Anterior cingulate cortex (tissue), 58 donors: ENCODE measurements around the gene CDC123.
A peak's percentile ranks its signal among the peaks of the same experiment; 100 is the strongest.
"Not testable (repeated sequence)": the region's sequence is repeated elsewhere in the genome, so short reads cannot be mapped to it uniquely, and the experiment has no call there.

Experiments
- DNase-seq, 58 donors: peaks; one replicate each; lab custom pipeline; 2025; lab: John Stamatoyannopoulos, UW

The CDC123 gene

DNA sequence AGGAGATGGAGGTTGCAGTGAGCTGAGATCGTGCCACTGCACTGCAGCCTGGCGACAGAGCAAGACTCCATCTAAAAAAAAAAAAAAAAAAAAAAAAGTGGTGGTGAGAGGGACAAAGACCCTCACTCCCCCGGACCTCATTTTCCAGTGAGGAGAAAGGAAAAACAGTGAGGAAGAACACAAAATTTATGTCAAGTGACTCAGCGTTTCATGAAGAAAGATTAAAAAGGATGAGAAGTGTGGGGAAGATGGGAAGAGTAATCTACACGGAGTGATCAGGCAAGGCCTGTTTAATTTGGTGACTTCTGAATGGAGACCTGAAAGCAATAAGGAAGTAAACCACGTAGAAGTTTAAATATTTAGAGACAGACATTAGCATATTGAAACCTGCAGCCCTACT is 7.3 kb upstream of the CDC123 start:
- no peak for DNase-seq

DNA sequence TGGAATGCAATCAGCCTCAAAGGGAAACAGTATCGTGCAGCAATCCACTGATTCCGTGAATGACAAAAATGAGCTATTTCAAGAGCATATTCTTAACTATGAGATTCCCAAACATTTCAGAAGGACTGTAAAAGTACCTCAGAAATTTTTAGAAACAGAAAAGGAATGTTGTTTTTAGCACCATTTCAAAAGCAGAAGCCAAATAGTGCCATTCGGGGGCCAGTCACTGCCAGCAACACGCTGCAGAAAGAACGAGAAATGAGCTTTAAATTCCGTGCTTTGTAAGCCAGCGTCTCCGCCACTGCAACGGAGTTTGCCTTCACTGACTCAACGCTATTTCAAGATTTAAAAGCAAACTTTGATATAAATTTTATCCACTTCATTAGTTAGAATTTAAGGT is 6.6 kb upstream of the CDC123 start:
- peak in 1 of 58 donors; percentile 7 for DNase-seq

DNA sequence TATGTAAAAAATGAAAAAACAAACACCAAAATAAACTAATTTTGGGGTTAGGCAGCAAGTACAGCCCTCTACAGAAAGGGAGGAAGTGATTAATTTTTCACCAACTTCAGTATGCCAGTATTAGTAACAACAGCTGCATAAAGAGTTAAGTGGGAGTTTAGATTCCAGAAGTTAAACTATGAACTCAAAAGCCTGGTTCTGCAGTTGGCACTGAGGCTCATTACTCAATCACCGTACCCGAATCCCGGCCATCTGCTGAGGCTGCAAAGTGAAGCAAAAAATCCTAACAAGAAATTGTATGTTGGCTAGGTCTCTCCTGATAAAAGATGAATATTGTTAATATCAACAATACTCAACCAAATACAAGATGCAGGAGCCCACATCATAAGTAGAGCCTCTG is 4.3 kb upstream of the CDC123 start:
- DNase-seq: no peak

DNA sequence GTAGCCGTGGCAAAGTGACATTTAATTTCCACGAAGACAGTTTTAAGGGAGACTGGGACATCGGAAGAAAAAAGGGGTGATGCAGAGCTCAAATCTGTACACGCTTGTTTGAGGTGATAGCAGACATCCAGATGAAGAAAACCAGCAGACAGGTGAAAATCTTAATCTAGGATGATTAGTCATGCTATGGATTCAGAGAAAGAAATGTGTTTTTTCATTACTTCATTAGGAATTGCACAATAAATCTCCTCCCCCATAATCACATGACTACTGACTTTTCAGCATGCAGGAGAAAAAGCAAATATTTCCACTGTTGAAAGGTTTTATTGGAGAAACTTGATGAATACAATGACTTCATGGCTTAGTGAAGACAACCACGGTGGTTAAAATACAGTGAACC is 2.8 kb upstream of the CDC123 start:
- no peak for DNase-seq

DNA sequence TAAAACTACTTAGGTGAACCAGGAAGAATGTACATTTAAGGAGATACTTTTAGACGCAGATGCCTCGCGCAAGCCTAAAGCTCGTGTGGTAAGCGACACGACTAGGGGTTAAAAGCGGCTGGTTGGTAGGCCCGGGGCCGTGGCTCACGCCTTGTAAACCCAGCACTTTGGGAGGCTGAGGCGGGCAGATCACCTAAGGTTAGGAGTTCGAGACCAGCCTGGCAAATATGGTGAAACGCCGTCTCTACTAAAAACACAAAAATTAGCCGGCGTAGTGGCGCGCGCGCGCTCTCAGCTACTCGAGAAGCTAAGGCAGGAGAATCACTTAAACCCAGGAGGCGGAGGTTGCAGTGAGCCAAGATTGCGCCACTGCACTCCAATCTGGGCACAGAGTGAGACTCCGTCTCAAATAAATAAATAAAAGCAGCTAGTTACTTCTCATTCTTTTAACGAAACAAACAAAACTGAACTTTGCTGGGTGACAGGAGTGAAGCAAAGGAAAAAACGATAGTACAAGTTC is 1.2 kb upstream of the CDC123 start:
- DNase-seq: peak in 17 of 58 donors; percentile 2 to 42 (median 13)

DNA sequence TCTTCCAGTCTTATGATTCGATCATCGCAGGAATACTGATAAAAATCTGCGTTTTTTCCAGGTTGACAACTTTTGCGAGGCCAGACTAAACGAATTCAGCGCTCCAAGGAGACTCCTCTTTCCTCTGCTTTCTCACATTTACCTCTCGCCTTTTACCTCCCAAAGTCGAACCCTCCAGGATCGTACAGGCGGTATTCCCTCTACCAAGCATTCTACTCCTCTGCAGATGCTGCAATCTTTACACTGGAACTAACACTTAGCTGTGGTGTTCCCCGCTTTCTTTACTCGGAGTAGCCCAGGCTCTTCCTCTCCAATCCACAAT is 746 bp upstream of the CDC123 start:
- no peak for DNase-seq

DNA sequence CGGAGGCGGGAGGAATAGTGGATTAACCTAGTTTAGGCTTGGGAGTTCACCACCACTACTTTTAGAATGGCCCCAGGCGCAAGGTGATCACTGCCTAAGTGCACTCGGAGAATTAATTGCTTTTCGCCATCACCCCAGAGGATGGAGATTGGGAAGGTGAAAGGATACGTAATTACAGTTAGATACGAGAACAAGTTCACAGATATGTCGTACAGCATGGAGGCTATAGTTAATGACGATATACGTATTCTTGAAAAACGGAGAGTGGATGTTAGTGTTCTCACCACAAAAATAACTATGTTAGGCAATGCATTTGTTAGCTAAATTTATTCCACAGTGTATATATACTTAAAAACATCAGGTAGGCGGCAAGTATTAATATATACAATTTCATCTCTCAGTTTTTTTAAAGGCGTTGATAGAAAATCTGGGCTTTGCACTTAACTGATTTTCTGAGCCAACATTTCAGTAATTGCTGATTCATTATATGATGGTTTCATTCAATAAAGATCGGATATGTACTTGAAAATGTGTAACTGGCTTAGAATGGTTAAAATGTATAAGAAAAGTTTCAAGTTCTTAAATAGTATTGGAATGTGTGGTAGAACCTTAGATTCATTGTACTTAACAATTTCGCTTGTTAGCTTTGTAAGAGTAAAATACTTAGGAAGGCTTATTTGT is 683 bp downstream of the CDC123 start:
- DNase-seq: no peak

DNA sequence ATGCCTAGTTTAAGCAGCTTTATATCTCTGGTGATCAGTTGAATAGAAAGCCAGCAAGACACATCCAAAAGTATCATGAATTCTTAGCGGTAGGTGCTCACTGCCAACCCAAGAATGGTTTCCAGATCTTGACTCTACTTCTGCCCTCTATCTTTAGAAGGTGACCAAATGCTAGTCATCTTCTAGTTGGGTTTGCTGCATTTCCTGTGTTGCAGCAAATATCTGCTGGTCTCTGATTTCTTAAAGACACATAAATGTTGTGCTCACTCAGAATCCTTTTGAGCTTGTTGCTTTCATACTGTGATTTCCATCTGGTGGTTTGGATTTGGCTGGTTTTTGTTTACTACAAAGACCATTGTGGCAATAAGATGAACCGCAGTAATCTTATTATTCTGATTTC is 2.2 kb downstream of the CDC123 start:
- no peak for DNase-seq

DNA sequence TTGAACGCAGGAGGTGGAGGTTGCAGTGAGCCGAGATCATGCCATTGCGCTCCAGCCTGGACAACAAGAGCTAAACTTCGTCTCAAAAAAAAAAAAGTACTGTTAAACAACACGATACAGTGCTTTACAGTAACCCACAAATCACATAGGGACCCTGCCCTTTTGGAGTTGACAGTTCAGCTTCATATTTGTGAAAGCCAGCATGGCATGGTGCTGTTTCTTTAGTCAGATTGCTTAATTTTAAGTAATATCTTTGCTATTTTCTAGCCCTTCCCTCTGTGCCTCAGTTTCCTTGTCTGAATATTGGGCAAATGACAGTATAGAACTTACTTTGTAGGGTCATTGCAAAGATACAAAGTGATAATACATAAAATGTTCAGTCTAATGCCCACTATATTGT is 4.9 kb downstream of the CDC123 start:
- no peak for DNase-seq

DNA sequence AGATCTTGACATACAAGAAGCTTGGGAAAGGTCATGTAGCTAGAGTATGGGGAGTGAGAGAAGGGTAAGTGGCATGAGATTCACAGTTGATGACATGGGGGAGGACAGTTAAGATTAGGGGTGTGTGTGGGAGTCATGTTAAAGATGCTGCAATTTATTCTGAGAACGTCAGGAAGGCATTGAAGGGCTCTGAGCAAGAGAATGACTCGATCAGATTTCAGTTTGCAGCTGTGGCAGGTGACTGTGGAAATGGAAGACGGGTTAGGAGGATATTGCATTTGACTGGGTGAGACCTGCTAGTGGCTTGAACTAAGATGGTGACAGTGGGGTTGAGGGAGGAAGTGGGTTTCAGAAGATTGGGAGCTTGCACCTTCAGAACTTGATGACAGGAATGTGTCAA is 5.6 kb downstream of the CDC123 start:
- DNase-seq: no peak

DNA sequence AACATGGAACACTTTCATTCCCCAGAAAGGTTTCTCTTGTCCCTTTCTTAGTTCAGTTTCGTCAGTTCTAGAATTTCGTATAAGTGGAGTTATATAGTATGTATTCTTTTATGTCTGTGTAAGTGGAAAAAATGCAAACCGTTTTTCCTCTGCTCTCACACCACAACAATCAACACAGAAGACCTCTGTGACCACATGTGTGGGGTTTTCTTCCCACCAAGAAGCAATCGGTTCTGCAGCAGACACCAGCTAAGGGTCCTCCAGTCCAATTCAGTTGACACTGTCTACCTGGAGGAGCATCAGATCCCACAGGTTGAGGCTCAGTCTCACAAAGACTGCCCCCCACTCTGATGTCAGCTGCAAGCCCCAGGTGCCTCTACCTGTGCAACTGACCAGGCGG is 6.2 kb downstream of the CDC123 start:
- no peak for DNase-seq

DNA sequence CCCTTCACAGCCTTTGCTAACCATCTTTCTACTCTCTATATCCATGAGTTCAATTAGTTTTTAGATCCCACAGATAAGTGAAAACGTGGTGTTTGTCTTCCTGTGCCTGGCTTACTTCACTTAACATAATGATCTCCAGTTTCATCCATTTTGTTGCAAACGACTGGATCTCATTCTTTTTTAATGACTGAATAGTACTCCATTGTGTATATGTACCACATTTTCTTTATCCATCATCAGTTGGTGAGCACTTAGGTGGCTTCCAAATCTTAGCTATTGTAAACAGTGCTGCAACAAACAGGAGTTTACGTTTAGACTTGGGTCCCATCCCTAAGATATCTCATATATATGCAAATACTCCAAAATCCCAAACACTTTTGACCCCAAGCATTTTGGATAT is 9.1 kb downstream of the CDC123 start:
- no peak for DNase-seq

DNA sequence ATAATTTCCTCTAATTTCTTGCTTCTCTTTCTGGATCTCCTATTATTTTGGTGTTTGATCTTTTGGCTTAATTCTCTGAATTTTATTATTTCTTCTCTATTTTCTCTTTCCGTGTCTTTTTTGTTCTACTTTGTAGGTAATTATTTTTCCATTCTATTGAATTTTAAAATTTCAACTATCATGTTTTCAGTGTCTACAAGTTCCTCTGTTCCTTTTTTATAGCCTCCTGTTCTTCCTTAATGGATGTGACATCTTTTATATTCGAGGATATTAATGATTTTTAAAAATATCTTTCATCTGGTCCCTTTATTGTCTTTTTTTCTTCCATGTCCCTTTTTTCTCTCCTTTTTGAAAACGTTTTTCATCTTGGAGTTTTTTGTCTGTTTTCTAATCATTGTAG is 11.1 kb downstream of the CDC123 start:
- no peak for DNase-seq

DNA sequence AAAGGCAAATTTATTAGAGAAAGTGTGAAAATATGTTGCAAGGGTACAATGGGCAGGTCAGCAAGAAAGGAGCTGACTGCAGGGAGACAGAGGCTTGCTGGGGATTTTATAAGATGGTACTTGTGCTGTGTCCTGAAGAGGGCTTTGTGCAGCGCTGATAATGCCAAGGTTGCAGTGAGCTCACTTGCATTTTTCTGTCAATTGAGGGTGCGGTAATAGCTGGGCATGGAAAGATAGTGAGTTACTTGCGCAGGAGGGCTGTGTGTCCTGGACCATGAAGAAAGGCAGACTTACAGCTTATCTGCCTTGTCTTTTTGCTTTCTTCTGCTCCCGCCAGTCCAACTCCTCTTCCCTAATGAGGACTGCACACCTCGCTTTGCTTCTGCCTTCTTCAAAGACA is 12.5 kb downstream of the CDC123 start:
- DNase-seq: no peak

DNA sequence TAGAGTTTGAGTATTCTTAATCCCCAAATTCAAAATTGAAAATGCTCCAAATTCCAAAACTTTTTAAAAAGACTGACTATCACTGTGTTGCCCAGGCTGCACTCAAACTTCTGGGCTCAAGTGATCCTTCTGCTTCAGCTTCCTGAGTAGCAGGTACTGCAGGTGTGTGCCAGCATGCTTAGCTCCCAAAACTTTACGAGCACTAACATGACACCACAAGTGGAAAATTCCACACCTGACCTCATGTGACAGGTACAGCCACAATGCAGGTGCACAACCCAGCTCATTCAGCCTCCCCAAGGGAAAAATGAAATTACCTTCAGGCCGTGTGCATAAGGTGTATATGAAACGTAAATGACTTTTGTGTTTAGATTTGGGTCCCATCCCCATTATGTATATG is 16.5 kb downstream of the CDC123 start:
- DNase-seq: no peak

DNA sequence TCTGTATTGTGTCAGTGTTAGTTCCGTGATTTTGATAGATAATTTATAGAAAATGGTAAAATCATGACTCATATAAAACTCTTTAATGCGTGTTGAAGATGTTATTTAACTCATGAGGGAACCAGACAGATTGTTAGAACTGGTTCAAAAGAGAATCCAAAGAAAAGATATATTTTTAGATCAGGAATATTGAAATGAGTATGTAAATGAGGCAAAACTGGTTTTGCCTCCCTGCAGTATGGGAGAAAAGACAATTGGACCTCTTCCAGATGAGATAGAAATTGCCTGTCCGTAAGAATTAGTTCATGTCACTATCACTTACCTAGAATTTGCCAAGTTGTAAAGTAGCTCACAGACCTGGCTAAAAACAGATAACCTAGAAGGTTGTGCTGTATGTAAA is 17.6 kb downstream of the CDC123 start:
- no peak for DNase-seq

DNA sequence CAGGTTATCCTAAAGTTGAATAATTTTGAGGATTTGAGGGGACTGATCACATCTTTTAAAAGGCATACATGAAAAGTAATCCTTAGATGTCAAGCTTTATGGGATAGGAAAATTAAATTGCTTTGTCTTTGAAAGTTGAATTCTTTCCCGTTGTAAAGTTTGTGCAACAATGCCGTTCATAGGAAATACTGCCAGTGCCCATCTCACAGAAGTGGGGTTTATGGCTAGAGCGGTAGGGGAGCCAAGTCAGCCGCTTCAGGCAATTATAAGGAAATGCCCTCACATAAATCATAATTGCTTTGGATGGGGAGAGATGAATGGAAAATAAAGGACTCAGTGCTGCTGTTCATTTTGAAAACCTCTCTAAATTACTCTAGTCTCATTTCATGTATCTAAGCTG is 18.1 kb downstream of the CDC123 start:
- no peak for DNase-seq

DNA sequence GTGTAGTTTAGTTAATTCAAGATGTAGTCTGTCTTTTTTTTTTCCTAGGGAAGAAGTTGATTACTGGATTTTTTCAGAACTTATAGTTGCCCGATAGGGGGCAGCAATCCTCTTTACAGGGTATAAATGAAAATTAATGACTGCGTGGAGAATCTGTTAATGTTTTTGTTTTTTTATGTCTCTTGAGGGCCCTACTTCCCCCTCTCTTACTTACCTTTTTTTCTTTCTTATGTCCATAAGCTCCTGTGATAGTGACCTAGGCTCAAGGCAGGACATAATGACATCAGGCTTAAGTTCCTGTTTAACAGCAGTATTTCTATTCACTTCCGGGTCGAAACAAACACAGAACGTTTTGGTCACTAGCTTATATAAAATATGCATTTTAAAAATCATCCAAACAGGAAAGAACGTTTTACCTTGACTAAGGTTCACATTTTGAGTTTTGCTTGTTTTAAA is 18.8 kb downstream of the CDC123 start:
- peak in 5 of 58 donors; percentile 4 to 34 (median 7) for DNase-seq

DNA sequence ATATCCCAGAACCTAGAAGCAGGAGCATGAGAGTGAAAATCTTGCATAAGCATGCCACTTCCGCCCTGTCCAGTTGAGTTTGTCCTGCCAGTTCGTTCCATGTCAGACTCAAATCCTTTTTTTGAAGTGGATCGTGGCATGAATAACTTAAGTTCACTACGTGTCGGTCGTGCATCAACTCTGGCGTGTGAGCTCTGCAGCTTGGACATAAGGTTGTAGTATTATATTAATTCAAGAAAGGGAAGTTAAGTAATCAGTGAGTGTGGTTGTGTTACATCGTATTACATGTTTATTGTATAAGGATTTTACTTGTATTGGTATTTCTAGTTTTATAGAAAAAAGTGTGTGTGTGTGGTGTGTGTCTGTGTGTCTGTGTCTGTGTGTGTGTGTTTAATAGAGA is 23.0 kb downstream of the CDC123 start:
- no peak for DNase-seq

DNA sequence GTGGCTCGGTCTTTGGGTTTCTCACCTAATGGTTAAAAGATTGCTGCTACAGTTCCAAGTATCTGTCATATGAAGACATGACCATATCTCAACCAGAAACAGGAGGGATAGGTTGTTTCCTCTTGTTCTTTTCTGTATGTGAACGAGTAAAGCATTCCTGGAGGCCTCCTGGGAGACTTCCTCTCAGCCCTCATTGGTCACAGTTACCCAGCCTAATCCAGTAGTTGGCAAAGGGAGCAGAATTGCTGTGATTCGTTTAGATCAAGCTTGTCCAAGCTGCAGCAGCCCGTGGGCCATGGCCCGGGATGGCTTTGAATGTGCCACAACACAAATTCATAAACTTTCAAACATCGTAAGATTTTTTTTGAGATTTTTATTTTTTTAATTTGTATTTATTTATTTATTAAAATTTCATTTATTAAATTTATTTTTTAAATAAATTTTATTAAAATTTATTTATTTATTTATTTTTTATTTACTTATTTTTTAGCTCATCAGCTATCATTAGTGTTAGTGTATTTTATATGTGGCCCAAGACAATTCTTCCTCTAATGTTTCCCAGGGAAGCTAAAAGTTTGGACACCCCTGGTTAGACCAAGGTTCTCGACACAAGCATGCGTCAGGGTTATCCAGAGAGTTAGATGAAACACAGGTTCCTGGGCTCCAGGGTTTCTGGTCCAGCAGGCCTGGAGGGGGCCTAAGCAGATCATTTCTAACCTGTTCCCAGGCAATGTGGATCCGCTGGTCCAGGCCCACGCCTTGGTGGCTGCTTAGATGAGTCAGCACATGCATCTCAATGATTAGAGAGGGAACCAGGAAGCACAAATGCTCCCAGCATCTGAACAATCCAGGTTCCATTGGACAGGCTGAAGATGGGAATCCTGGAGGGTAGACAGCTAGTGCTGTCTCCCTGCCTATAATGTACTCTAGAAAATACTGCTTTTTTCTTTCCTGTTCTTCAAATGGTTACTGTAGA is 25.6 kb downstream of the CDC123 start:
- no peak for DNase-seq

DNA sequence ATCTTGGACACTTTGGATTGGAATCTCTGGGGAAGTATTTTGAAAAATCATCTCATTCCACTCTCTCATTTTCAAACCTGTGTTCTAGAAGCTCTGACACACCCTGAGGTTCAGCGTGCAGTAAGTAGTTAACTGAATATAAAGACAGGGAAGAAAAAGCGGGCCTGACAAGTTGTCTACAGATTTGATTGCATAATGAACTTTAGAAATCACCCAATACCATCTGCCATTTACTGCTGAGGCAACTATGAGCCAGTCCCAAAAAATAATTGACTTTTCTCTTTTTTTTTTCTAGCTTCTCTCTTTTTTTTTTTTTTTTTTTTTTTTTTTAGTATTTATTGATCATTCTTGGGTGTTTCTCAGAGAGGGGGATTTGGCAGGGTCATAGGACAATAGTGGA is 29.5 kb downstream of the CDC123 start:
- no peak for DNase-seq

DNA sequence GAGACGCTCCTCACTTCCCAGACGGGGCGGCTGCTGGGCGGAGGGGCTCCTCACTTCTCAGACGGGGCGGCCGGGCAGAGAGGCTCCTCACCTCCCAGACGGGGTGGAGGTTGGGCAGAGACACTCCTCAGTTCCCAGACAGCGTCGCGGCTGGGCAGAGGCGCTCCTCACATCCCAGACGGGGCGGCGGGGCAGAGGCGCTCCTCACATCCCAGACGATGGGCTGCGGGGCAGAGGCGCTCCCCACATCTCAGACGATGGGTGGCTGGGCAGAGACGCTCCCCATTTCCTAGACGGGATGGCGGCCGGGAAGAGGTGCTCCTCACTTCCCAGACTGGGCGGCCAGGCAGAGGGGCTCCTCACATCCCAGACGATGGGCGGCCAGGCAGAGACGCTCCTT is 30.4 kb downstream of the CDC123 start:
- not testable (repeated sequence) for DNase-seq
